Measurements from ENCODE around the gene LARGE1. TPM values are rescaled to one million over a fixed set of nuclear protein-coding genes. Genes with fewer than 3 reads are reported as not detected.

The LARGE1 gene
- total RNA-seq, 1 donor from 2014 or later: 27.4 TPM

- peak; percentile 79 for TF ChIP-seq CTCF (IDR thresholded peaks at IDR 0.05)
- intact Hi-C loops (cut with DNase I): loop anchor here (10.0 kb wide), 1 partner anchor 181 kb away; no protein-coding TSS in a partner anchor
- Histone ChIP-seq H3K9me3 (no peaks in the 10 kb centered on the region), H3K27me3 (ENCODE audit: low read depth) (peaks cover 15% of the 10 kb centered on the region), H3K4me3 (no peak overlapping the region), H3K27ac (no peak overlapping the region), H3K4me1 (peaks cover 30% of the 10 kb centered on the region), H3K36me3 (no peaks in the 10 kb centered on the region)
- peak in 1 of 2 donors; percentile 24 for ATAC-seq
- DNase-seq: no peak
These were observed 3.5 kb upstream of the LARGE1 start for GRCh38 chr22:33923660-33924246.

- Histone ChIP-seq H3K9me3 (no peaks in the 10 kb centered on the region), H3K36me3 (no peaks in the 10 kb centered on the region), H3K4me3 (peak overlapping the region; percentile 69), H3K27ac (no peak overlapping the region), H3K4me1 (peaks cover 37% of the 10 kb centered on the region), H3K27me3 (ENCODE audit: low read depth) (peaks cover 15% of the 10 kb centered on the region)
- intact Hi-C loops (cut with DNase I): loop anchor here (10.0 kb wide), 1 partner anchor 182 kb away; no protein-coding TSS in a partner anchor
- DNase-seq (no peak), ATAC-seq (no peak)
- TF ChIP-seq CTCF (IDR thresholded peaks at IDR 0.05): no peak
These were observed 2.8 kb upstream of the LARGE1 start for GRCh38 chr22:33923033-33923432.

- Histone ChIP-seq H3K27me3 (ENCODE audit: low read depth) (peaks cover 15% of the 10 kb centered on the region), H3K27ac (peak overlapping the region; percentile 49), H3K4me3 (peak overlapping the region; percentile 69), H3K4me1 (peaks cover 41% of the 10 kb centered on the region), H3K36me3 (no peaks in the 10 kb centered on the region), H3K9me3 (no peaks in the 10 kb centered on the region)
- ATAC-seq (no peak), DNase-seq (no peak)
- intact Hi-C loops (cut with DNase I): loop anchor here (10.0 kb wide), 1 partner anchor 182 kb away; no protein-coding TSS in a partner anchor
- no peak for TF ChIP-seq CTCF (IDR thresholded peaks at IDR 0.05)
These were observed 2.0 kb upstream of the LARGE1 start for GRCh38 chr22:33922349-33922681.

- peak; percentile 63 for DNase-seq
- H3K4me1 ChIP-seq: peaks cover 41% of the 10 kb centered on the region
- H3K36me3 ChIP-seq: no peaks in the 10 kb centered on the region
- H3K27ac ChIP-seq: peak overlapping the region; percentile 49
- TF ChIP-seq CTCF (IDR thresholded peaks at IDR 0.05): no peak
- peak; percentile 41 to 59 for ATAC-seq
- peaks cover 15% of the 10 kb centered on the region for H3K27me3 ChIP-seq (ENCODE audit: low read depth)
- H3K4me3 ChIP-seq: peak overlapping the region; percentile 69
- intact Hi-C loops (cut with DNase I): loop anchor here (10.0 kb wide), 1 partner anchor 183 kb away; no protein-coding TSS in a partner anchor
- no peaks in the 10 kb centered on the region for H3K9me3 ChIP-seq
These were observed 1.5 kb upstream of the LARGE1 start for GRCh38 chr22:33921525-33922348.

GRCh38 chr22:33920927-33921524, 750 bp upstream of the LARGE1 start:
- H3K27ac ChIP-seq: peak overlapping the region; percentile 39
- H3K9me3 ChIP-seq: no peaks in the 10 kb centered on the region
- intact Hi-C loops (cut with DNase I): loop anchor here (10.0 kb wide), 1 partner anchor 184 kb away; no protein-coding TSS in a partner anchor

More at GRCh38 chr22:33920927-33921524, 750 bp upstream of the LARGE1 start:
- Histone ChIP-seq H3K36me3 (no peaks in the 10 kb centered on the region), H3K4me3 (peak overlapping the region; percentile 69), H3K4me1 (peaks cover 41% of the 10 kb centered on the region), H3K27me3 (ENCODE audit: low read depth) (peaks cover 15% of the 10 kb centered on the region)
- ATAC-seq (peak; percentile 95 to 96), DNase-seq (peak; percentile 98)
- TF ChIP-seq CTCF (IDR thresholded peaks at IDR 0.05): no peak

Data from lower lobe of right lung (tissue), 2 donors.